ENCODE results near the gene CELF1. TPM values are rescaled to one million over a fixed set of nuclear protein-coding genes. Genes with fewer than 3 reads are reported as not detected.

CELF1 gene
- total RNA-seq, 4 donors from 2014 or later, result 82.2 to 146 (median 106) TPM

- no peak for ATAC-seq
- Histone ChIP-seq H3K4me3 (peak overlapping the region in 1 of 2 donors; percentile 49), H3K9me3 (peaks cover 0 to 4% (median 0%) of the 10 kb centered on the region in 3 donors), H3K27ac (peak overlapping the region in 2 of 4 donors; percentile 22 to 64), H3K27me3 (peaks cover 65% of the 10 kb centered on the region), H3K4me1 (peaks cover 0 to 50% (median 11%) of the 10 kb centered on the region in 3 donors), H3K36me3 (peaks cover 0 to 11% of the 10 kb centered on the region in 2 donors)
- 100% methylated on average over 5 of the region's 122 CpGs; no CpG with 5 or more reads in 1 of the 2 donors for WGBS, 2 donors (ENCODE audit: low coverage in 1 of 2)
- TF ChIP-seq POLR2AphosphoS5 (IDR thresholded peaks at IDR 0.05) (no peak), EP300 (IDR thresholded peaks at IDR 0.05) (no peak), POLR2A (IDR thresholded peaks at IDR 0.05) (no peak)
- TF ChIP-seq, protein P1, sequence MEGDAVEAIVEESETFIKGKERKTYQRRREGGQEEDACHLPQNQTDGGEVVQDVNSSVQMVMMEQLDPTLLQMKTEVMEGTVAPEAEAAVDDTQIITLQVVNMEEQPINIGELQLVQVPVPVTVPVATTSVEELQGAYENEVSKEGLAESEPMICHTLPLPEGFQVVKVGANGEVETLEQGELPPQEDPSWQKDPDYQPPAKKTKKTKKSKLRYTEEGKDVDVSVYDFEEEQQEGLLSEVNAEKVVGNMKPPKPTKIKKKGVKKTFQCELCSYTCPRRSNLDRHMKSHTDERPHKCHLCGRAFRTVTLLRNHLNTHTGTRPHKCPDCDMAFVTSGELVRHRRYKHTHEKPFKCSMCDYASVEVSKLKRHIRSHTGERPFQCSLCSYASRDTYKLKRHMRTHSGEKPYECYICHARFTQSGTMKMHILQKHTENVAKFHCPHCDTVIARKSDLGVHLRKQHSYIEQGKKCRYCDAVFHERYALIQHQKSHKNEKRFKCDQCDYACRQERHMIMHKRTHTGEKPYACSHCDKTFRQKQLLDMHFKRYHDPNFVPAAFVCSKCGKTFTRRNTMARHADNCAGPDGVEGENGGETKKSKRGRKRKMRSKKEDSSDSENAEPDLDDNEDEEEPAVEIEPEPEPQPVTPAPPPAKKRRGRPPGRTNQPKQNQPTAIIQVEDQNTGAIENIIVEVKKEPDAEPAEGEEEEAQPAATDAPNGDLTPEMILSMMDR (IDR thresholded peaks at IDR 0.05), result no peak
Observed at GRCh38 chr11:47589977-47590861, 37.3 kb upstream of the CELF1 start.

DNA sequence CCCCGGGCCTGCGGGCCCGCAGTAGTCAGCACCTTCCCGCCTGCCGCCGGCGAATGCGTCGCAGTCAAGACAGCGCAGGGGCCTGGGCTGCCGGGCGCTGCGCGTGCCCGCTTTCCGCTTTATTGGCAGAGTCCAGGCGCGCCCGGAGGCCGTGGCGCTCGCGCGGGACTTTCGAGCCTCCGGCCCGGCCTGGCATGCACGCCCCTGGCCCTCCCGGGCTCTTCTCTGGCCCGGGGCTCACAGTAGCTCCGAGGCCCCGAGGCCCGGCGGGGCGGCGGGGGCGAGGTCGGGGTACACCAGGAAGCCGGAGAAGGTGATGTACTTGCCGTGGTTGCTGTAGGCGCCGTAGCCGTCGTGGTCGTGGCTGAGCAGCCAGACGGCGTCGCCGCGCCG is 36.6 kb upstream of the CELF1 start:
- Histone ChIP-seq H3K27ac (peak overlapping the region in 2 of 4 donors; percentile 22 to 64), H3K36me3 (peaks cover 0 to 17% of the 10 kb centered on the region in 2 donors), H3K4me1 (peaks cover 0 to 50% (median 11%) of the 10 kb centered on the region in 3 donors), H3K27me3 (peaks cover 58% of the 10 kb centered on the region), H3K4me3 (peak overlapping the region in 1 of 2 donors; percentile 49), H3K9me3 (peaks cover 0 to 4% (median 0%) of the 10 kb centered on the region in 3 donors)
- 85% methylated on average over 4 of the region's 51 CpGs; no CpG with 5 or more reads in 1 of the 2 donors for WGBS, 2 donors (ENCODE audit: low coverage in 1 of 2)
- no peak for TF ChIP-seq EP300 (IDR thresholded peaks at IDR 0.05)
- TF ChIP-seq, protein P1 (IDR thresholded peaks at IDR 0.05), result no peak
- TF ChIP-seq POLR2A (IDR thresholded peaks at IDR 0.05), result no peak
- no peak for TF ChIP-seq POLR2AphosphoS5 (IDR thresholded peaks at IDR 0.05)
- ATAC-seq, result peak; percentile 15

DNA sequence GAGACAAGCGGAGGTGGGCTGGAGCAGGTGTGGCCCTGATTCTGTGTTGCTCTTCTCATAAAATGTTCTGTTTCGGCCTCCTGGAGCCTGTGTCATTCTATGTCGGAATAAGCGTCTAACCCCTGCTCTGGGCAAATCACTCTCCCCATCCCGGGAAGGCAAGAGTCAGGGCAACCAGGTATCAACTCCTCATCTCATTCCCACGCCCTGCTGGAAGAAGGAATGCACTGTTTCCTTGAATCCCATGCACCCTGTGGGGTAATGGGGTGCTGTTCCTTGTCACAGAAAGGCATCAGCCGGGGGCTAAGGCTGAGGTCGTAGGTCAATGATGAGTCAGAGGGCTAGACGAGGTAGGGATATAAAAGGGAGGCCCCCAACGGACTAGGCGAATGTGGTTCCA is 36.2 kb upstream of the CELF1 start:
- no peak for ATAC-seq
- peak overlapping the region in 1 of 2 donors; percentile 49 for H3K4me3 ChIP-seq
- no peak for TF ChIP-seq EP300 (IDR thresholded peaks at IDR 0.05)
- TF ChIP-seq POLR2A (IDR thresholded peaks at IDR 0.05), result no peak
- no peak for TF ChIP-seq POLR2AphosphoS5 (IDR thresholded peaks at IDR 0.05)
- TF ChIP-seq, protein P1 (IDR thresholded peaks at IDR 0.05), result no peak
- peak overlapping the region in 2 of 4 donors; percentile 5 to 64 for H3K27ac ChIP-seq
- 100% methylated on average over 1 to 6 of the region's 11 CpGs for WGBS, 2 donors (ENCODE audit: low coverage in 1 of 2)
- H3K9me3 ChIP-seq, result peaks cover 0 to 4% (median 0%) of the 10 kb centered on the region in 3 donors
- peaks cover 0 to 22% of the 10 kb centered on the region in 2 donors for H3K36me3 ChIP-seq
- H3K4me1 ChIP-seq, result peaks cover 0 to 46% (median 8%) of the 10 kb centered on the region in 3 donors
- H3K27me3 ChIP-seq, result peaks cover 54% of the 10 kb centered on the region

- WGBS, 2 donors (ENCODE audit: low coverage in 1 of 2), result 83% methylated on average over 1 of the region's 14 CpGs; no CpG with 5 or more reads in 1 of the 2 donors
- ATAC-seq, result peak; percentile 49
- Histone ChIP-seq H3K27ac (no peak overlapping the region), H3K27me3 (peaks cover 41% of the 10 kb centered on the region), H3K4me3 (no peak overlapping the region), H3K36me3 (peaks cover 0 to 35% of the 10 kb centered on the region in 2 donors), H3K9me3 (peaks cover 0 to 4% (median 0%) of the 10 kb centered on the region in 3 donors), H3K4me1 (peaks cover 0 to 35% (median 0%) of the 10 kb centered on the region in 3 donors)
- TF ChIP-seq POLR2AphosphoS5 (IDR thresholded peaks at IDR 0.05) (no peak), EP300 (IDR thresholded peaks at IDR 0.05) (no peak), POLR2A (IDR thresholded peaks at IDR 0.05) (no peak)
- TF ChIP-seq, protein P1 (IDR thresholded peaks at IDR 0.05), result no peak
Observed at GRCh38 chr11:47587723-47588326, 34.9 kb upstream of the CELF1 start.

Measured in gastroesophageal sphincter (tissue), 4 donors.